Right lobe of liver (tissue), 4 donors: ENCODE measurements around the gene CALD1.

ENCODE experiments used
- CTCF ChIP-seq, 4 donors: fragments of 200-600 bp in 3 of 4; fragments of 450-650 bp in 1 of 4; IDR thresholded peaks; one replicate each; pipeline versions ENCODE4 v1.5.1 to v1.8.0; 2016 to 2022; ENCODE audit warnings: antibody characterized with exemption in 4 of 4, mild to moderate bottlenecking in 2 of 4
- POLR2A ChIP-seq: fragments of 450-650 bp; IDR thresholded peaks from one replicate; pipeline ENCODE4 v1.6.1; 2017; ENCODE audit warnings: antibody characterized with exemption, mild to moderate bottlenecking
- donor health status: DM: no; HTN: no; CAD: no.
- donor health status: DM: no; HTN: no; CAD: no.
- donor health status: DM: no; HTN: yes; CAD: no.

- TF ChIP-seq CTCF (IDR thresholded peaks at IDR 0.05) (no peak), POLR2A (no peak)
Observed at GRCh38 chr7:134957005-134957404, 177.6 kb downstream of the CALD1 start.
